CD4-positive, alpha-beta T cell treated with Interferon alpha-2 for 1 hour (primary cell): ENCODE data around the gene CD164L2.

Source experiments
- DNase-seq, 2 donors: peaks; one replicate each; pipeline ENCODE4 v3.0.0-alpha.2; 2020 to 2022

The CD164L2 gene

DNA sequence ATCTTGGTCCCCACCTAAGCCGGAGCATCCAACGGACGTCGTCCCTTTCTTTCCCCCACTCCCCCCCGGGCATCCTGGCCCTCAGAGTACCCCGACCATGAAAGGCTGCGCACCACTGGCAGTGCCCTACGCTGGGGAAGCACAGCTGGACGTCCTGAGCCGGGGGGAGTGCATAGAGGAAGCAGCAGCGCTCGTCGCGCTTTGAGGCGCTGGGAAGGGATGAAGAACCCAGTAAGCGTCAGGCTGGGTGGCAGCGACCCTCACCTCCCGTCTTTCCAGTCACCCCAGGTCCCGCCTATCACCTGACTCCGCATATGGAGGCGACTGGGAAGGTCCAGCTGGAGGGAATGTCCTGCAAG is 22.1 kb downstream of the CD164L2 start:
- no peak for DNase-seq

DNA sequence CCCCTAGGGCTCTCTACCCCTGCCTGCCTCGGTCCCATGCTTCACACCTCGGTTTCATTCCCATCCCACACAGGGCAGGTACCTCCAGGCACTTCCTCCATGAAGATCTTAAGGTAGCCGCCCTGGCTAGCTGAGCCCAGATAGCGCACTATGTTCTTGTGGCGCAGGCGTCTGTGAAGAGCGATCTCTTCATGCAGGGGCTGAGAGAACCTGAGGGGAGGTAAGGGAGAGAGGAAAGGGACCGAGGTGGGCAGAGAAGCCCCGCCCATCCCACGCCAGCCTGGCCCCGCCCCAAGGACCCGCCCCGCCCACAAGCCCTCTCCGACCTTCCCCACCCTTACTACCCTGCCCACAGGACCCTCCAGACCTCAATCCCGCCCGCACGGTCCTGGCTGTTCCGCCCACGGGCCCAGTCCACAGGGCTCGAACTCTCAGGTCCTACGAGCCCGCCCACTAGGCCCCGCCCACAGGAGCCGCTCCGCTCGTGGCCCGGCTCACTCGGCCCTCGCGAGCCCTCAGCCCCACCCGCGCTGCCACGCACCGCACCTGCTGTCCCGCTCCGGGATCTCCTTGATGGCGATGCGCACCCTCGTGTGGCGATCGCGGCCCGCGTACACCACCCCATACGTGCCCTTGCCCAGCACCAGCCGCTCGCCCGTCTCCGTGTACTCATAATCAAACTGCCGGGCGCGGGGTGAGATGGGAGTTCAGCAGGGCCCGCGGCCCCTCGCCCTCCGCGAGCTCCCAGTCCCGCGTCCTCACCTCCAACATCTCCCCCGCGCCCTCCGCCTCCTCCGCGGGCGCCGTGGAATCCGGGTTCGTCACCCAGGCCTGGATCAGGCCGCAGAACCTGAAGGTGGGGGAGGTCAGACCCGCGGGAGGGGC is 22.7 kb downstream of the CD164L2 start:
- DNase-seq = peak; percentile 39 to 72

DNA sequence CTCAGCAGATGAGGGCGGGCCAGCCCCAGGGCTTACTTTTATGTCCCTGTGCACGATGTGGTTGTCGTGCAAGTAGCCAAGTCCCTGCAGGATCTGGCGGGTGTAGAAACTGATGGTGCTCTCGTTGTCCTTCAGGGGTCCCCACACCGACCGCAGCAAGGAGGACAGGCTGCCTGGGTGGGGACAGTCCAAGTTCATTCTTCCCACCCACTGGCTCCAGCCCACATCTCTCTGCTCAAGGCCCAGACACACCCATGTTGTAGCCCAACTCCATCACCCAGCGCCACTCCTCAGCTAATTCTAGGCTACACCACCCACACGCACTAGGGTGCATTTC is 23.3 kb downstream of the CD164L2 start:
- no peak for DNase-seq

DNA sequence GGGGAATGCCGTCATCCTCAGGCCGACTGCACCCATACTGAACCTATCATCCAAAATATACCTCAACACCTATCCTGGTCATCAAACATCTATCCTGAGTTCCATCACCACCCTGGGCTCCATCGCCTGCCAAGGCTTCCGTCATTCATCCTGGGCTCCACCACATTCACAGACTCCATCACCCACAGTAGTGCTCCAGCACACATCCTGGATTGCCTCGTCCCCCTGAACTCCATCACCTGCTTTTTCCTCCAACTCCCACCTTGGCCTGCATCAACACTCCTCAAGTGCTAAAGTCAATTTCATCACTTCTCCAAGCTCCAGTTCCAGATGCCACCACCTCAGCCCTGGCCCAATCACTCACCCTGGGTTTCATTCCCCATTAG is 24.2 kb downstream of the CD164L2 start:
- no peak for DNase-seq

DNA sequence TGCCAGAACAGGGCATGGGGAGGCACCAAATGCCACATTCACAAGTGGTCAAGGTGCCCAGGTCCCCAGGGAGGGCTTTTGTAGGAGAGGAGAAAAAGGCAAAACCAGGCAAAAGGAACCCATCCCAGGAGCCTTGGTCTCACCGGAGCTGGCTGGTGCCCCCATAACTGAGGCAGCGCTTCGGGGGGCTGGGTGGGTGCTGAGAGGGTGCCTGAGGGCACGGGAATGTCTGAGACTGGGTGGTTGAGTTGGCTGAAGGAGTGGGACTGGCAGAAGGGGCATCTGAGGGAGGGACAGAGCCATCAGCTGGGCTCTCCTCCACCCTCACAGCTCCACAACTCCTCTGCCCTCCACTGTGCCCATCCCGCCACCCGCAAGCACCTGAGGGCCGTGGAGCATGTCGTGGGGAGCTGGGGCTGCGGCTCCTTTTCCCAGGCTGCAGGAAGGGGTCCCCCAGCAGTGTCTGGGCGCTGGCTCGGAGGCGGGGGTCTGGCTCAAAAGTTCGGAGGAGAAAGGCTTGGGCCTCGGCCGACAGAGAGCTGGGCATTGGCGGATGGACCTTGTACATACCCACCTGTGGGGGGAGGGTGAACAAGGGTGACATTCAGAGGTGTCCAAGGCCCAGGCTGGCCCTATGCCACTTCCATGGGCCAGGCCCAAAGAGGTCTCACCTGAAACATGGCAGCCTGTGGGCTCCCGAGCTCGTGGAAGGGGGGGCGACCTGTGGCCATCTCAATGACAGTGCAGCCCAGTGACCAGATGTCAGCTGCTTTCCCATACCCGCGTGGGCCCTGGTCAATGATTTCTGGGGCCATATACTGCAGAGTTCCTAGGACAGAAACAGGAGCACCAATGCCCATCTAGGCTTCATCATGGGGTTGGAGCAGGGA is 24.9 kb downstream of the CD164L2 start:
- no peak for DNase-seq

DNA sequence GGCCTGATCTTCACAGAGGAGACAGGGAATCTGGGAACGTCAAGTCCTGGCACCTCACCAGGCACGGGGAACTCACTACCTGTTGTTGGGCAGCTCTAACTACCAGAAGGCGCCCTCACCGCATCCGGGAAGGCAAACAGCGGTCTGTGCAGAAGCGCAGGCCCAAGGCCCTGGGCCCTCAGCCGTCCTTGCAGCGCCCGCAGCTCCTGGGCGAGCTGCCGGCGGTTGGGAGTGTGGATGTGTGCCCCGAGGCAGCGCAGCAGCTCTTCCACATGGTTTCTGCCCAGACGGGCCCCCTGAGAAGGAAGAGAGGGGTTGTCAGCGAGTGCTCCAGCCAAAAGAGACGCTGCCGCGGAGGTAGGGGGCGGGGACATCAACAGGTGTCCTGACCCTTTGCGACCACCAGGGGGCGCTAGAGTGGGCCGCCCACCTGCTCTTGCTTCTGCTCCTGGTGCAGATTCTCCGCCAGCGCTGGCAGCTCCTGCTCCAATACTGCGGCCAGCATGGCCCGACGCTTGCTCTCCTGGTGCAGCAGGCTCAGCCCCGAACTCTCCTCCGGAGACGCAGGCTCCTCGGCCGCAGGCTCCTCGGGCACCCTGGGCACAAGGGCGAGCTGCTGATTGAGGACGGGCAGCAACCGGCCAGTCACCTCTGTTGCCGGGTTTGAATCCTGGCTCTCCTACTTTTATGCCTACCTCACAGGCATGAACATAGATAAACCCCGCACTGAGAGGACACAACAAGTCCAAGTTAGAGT is 25.7 kb downstream of the CD164L2 start:
- peak; percentile 81 to 87 for DNase-seq

DNA sequence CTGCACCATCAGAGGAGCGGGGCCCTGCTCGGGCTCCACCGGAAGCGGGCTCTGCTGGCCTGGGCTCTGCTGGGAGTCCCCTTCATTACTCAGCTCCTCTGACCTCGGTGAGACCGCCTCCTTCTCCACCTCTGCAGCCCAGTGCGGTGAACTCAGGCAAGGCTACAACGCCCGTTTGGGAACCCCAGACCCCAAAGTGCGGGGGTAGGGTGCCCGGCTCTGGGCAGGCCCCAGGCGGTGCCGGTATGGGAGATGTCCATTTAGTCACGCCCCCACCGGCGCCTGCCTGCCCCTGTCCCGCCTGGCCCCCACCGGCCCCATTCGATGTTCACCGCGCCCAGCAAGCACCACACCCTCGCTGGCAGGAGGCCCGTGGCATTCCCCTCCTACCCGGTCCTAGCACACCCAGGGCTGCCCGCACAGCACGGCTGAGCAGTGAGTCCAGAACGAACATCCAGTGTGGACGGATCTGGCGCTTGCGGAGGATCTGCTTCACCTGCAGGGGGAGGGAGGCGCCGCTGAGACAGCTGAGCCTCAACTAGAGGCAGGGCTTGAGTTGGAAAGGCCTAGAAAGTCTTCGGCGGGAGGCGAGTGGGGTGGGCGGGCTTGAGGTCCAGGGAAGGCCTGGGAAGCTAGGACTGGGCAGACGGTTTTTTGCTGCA is 26.4 kb downstream of the CD164L2 start:
- DNase-seq = peak; percentile 10 to 61

DNA sequence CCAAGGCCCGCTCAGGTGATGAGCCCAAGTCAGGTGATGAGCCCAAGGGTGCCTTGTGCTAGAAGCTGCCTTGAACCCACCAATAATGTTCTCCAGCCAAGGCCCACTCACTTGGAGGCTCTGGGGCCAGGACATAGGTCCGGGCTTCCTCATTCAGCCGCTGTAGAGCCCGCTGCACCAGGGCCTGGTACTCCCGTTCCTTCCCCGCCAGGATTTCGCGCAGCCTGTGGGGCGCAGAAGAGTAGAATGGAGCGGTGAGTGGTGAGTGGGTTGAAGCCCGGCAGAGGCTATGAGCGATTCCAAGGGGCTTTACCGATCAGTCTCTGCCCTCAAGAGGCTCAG is 26.9 kb downstream of the CD164L2 start:
- no peak for DNase-seq

DNA sequence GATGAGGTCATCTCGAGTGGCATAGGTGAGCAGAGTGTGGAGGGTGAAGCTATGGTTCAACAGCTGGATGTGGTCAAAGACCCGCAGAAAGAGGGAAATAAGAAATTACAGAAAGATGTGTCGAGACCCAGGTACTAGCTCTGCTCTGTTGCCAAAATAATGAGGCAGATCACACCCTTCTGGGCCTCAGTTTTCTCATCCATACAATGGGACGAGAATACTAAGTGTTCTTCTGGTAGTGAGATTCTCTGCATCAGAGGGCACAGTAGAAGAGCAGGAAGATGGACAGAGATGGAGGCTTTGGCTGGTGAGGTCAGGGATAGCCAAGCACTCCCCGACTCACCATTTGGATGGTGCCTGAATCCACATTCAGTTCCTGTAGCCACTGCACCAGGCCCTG is 27.4 kb downstream of the CD164L2 start:
- no peak for DNase-seq

DNA sequence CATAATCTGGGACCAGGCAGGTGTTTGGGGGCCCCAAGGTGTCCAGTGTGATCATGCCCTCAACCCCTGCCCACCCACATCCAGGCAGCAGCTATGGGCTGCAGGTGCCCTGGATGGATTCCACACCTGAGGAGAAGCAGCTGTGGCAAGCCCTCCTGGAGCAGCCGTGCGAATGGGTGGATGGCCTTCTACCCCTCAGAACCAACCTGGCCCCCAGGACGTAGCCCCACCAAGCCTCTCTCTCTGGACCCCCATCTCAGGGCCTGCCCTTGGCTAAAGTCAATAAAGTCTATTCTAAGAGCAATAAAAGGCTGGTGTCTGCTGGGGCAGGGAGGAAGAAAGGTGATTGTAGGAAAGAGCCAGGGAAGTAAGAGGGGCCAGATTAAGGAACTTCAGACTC is 29.5 kb downstream of the CD164L2 start:
- DNase-seq = no peak

DNA sequence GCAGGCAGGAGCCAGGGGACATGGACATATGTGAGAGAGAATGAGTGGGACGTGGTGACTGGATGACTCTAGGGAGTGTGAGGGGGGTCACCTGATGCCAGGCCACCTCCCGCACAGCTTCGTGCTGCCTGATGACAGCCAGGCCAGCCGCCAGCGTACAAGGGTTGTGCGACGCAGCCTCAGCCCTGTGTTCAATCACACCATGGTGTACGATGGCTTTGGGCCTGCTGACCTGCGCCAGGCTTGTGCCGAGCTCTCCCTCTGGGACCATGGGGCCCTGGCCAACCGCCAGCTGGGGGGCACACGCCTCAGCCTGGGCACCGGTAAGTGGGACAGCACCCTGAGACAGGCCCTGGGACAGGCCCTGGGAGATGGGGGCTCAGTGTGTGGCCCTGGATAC is 30.0 kb downstream of the CD164L2 start:
- DNase-seq = no peak

DNA sequence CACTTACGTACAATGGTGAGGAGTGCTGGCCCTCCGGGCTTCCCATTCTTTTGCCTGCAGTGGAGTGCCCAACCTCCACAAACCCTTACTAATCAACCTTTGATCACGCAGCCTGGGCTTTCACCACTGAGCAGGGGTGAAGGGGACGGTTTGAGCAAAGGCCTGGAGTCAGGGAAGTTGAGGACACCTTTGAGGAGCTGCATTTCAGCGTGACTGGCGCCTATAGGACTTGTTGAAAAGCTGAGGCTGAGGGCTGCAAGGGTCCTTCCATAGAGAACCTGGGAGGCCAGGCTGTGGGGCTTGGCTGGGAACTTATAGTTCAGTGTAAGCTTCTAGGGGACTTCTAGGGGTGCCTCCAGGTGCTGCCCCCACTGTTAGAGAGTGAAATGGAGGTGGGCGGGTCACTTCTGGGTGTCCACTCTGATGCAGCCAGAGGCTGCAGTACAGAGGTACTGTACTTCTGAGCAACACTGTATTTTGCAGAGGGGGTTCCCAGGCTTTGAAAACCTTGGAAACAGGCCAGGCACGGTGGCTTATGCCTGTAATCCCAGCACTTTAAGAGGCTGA is 31.5 kb downstream of the CD164L2 start:
- DNase-seq = no peak

DNA sequence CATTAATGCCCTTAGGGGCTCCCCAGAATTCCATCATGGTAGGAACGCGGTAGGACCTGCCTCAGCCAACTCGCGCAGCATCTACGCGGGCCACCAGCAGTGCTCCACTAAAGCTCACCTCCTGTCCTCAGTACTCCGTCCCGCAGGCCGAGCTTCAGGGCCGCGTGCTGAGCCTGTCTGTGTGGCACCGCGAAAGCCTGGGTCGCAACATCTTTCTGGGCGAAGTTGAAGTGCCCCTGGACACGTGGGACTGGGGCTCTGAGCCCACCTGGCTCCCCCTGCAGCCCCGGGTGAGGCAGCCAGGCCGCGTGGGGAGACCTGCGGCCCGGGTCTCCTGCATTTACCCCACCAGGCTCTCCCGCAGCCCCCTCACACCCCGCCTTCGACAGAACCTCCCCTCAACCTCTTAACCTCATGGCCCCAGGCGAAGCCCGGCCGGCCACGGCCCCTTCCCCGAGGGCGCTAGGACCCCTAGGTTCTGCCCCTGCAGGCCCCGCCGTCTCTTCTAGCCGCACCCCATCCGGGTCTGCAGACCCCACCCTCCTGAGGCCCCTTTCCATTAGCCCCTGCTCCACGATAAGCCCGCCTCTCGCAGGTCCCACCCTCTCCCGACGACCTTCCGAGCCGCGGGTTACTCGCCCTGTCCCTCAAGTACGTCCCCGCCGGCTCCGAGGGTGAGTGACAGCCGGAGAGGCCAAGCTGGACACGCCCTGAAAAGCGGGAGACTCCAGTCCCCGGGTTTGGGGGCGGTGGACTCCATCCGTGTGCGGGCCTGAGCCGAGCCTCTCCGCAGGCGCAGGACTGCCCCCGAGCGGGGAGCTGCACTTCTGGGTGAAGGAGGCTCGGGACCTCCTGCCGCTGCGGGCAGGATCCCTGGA is 32.2 kb downstream of the CD164L2 start:
- DNase-seq = no peak

DNA sequence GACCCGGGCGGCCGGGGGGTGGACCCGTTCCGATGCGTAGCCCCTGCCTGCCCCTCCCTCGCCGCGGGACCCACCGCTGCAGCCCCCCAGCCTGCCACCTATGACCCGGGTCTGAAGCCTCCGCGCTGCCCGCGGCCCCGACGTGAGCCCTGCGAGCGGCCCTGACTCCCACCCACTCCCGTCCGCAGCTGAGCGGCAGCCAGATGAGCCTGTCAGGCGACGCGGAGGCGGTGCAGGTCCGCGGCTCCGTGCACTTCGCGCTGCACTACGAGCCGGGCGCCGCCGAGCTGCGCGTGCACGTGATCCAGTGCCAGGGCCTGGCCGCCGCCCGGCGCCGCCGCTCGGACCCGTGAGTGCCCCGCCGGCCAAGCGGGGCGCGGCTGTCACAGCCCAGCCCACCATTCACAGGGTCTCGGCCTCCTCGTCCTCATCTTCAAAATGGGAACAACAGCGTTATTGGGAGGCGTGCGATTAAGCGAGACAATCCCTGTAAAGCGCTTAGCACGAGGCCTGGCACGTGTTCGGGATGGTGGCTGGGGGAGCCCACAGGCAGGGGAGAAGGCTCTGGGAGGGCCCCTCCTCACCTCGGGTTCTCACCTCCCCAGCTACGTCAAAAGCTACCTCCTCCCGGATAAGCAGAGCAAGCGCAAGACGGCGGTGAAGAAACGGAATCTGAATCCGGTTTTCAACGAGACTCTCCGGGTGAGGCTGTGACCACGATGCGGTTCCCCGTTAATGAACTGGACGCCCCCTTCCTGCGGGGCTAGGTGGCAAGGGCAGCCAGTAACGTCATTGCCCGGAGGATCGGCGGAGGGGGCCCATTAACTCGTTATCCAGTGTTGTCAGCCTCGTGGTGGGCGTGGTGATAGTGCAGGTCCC is 33.1 kb downstream of the CD164L2 start:
- no peak for DNase-seq

DNA sequence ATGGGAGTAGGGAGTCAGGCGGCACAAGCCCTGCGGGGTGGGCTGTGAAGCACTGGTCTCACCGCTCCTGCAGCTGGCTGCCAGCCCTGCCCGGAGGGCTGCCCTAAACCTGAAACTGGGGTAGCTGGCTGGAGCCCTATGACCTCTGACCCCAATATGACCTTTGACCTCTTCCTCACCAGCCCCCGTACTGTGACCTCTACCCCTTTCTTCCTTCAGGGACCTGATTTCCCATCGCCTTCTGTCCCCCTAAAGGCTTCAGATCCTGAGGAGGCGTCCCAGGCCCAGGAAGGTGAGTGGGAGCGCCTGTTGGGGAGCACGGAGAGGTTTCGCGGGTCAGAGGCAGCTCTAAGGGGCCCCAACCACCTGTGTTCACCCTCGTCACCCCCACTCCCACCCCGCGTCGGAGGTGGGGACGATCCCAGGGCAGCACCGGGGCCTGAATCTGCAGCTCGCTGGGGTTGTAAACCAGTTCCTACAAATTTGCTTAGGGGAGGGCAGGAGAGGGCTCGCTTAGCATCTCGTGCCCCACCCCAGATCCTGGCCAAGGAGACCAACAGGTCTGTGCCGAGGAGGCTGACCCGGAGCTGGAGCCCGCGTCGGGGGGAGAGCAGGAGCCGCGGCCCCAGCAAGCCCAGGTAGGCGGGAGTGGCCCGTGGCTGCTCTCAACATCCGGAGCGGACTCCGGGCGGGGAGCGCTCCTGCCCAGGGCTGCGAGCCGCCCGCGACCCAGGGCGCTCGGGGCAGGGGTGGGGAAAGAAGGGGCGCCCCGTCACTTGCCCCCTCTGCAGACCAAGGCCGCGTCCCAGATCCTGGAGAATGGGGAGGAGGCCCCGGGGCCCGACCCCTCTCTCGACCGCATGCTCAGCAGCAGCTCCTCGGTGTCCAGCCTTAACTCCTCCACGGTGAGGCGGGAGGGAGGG is 34.0 kb downstream of the CD164L2 start:
- DNase-seq = peak in 1 of 2 donors; percentile 51

DNA sequence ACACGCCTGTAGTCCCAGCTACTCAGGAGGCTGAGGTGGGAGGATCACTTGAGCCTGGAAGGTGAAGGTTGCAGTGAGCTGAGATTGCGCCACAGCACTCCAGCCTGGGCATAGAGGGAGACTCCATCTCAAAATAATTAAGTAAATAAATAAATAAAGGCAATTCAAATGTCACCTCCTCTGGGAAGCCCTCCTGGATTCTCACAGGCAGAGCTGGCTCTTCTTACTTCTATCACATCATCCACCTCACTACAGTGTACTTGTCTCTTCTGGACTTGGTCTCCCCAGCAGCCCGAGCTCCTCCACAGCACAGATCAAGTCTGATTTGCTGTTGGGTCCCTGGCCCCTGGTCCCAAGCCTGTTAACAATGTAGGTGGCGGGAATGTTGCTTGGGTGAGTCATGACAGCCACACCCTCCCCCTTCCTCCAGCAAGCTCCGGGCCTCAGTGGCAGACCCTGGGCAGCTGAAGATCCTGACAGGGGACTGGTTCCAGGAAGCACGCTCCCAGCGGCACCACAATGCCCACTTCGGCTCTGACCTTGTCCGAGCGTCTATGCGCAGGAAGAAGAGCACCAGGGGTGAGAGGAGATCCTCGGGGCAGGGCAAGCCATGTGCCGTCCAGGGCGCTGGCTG is 36.0 kb downstream of the CD164L2 start:
- no peak for DNase-seq

DNA sequence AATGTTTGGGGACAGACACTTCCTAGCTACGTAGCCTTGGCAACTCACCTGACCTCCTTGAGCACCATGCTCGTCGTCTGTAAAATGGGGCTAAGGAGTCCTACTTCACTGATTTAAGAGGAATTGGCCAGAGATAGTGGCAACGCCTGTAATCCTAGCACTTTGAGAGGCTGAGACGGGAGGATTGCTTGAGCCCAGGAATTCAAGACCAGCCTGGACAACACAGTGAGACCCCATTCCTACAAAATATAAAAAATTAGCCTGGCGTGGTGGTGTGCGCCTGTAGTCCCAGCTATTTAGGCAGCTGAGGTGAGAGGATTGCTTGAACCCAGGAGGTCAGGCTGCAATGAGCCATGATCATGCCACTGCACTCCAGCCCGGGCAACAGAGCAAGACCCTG is 36.8 kb downstream of the CD164L2 start:
- no peak for DNase-seq

DNA sequence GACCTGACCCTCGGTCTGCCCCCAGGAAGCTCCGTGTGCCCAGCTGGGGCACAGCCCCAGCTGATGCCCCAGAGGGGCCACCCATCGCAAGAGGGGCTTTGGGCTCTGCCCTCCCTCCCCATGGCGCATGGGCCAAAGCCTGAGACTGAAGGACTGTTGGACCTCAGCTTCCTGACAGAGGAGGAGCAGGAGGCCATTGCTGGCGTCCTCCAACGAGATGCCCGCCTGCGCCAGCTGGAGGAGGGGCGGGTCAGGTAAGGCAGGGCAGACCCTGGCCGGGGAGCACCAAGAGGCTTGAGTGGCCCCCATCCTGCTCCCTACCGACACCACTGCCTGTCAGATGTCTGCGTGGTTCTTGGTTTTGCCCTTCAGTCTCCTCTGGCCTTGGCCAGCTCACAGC is 37.9 kb downstream of the CD164L2 start:
- DNase-seq = no peak

DNA sequence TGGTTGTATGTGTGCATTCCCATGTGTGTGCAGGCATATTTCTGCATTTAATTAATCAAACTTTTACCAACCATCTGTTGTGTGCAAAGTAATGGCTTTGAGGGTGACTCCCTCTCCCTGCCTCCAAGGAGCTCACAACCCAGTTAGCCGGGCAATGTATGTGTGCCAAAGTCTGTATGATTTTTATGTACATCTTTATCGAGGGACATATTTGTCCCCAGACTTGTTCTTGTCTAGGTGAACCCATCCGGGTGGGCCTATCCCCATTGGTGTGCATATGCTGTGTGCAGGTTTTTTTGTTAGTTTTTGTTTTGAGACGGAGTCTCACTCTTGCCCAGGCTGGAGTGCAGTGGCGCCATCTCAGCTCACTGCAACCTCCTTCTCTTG is 39.5 kb downstream of the CD164L2 start:
- no peak for DNase-seq
